Trophoblast cell (in vitro differentiated cells and primary cell): ENCODE data around the gene MUCL3.

Experiments used
- DNase-seq, 2 donors: peaks; one replicate each; pipeline ENCODE4 v3.0.0-alpha.2; 2016
- H2AFZ ChIP-seq: 2 replicates; pipeline ENCODE4 v1.6.1; 2013; ENCODE audit warnings: low read length, moderate library complexity, mild to moderate bottlenecking; ENCODE audit not compliant: insufficient read depth, poor library complexity
- H2AK5ac ChIP-seq: 2 replicates; pipeline ENCODE4 v1.6.1; 2013; ENCODE audit warnings: mild to moderate bottlenecking, low read length
- H2BK120ac ChIP-seq: 2 replicates; pipeline ENCODE4 v1.6.1; 2013; ENCODE audit warnings: low read length, mild to moderate bottlenecking, moderate library complexity; ENCODE audit not compliant: insufficient read depth, poor library complexity
- H2BK12ac ChIP-seq: 2 replicates; pipeline ENCODE4 v1.6.1; 2013; ENCODE audit warnings: mild to moderate bottlenecking, low read length, moderate library complexity
- H2BK5ac ChIP-seq: 2 replicates; pipeline ENCODE4 v1.6.1; 2013; ENCODE audit warnings: low read length, low read depth, moderate library complexity, mild to moderate bottlenecking; ENCODE audit not compliant: poor library complexity
- H3K14ac ChIP-seq: 2 replicates; pipeline ENCODE4 v1.6.1; 2013; ENCODE audit warnings: mild to moderate bottlenecking, low read length
- H3K18ac ChIP-seq: 2 replicates; pipeline ENCODE4 v1.6.1; 2013; ENCODE audit warnings: mild to moderate bottlenecking, low read length
- H3K23ac ChIP-seq: 2 replicates; pipeline ENCODE4 v1.6.1; 2013; ENCODE audit warnings: low read length
- H3K27ac ChIP-seq: 2 replicates; pipeline ENCODE4 v1.5.1; 2013; ENCODE audit warnings: low read depth, mild to moderate bottlenecking, inconsistent platforms, low read length, moderate library complexity
- H3K27me3 ChIP-seq: 2 replicates; pipeline ENCODE4 v1.6.1; 2013; ENCODE audit warnings: inconsistent platforms, mild to moderate bottlenecking, low read length, moderate library complexity; ENCODE audit not compliant: insufficient read depth
- H3K36me3 ChIP-seq, 2 experiments: 1 replicate in 1 of 2; 2 replicates in 1 of 2; pipeline ENCODE4 v1.6.1; 2013; ENCODE audit warnings: low read length in 2 of 2, mild to moderate bottlenecking in 2 of 2, moderate library complexity in 1 of 2; ENCODE audit not compliant: insufficient read depth in 2 of 2, control insufficient read depth in 1 of 2
- H3K4ac ChIP-seq: 2 replicates; pipeline ENCODE4 v1.6.1; 2013; ENCODE audit warnings: low read depth, mild to moderate bottlenecking, low read length, moderate library complexity
- H3K4me1 ChIP-seq, 2 experiments: 1 replicate in 1 of 2; 2 replicates in 1 of 2; pipeline ENCODE4 v1.6.1; 2013; ENCODE audit warnings: low read length in 2 of 2, mild to moderate bottlenecking in 2 of 2, moderate library complexity in 1 of 2; ENCODE audit not compliant: insufficient read depth in 2 of 2, control insufficient read depth in 1 of 2
- H3K4me2 ChIP-seq: 2 replicates; pipeline ENCODE4 v1.6.1; 2013; ENCODE audit warnings: inconsistent platforms, mild to moderate bottlenecking, low read length, moderate library complexity
- H3K4me3 ChIP-seq: 2 replicates; pipeline ENCODE4 v1.5.1; 2013; ENCODE audit warnings: mild to moderate bottlenecking, low read depth, low read length, inconsistent platforms
- H3K79me1 ChIP-seq: one replicate; pipeline ENCODE4 v1.6.1; 2013; ENCODE audit warnings: low read length
- H3K79me2 ChIP-seq: 2 replicates; pipeline ENCODE4 v1.6.1; 2013; ENCODE audit warnings: low read length, mild to moderate bottlenecking; ENCODE audit not compliant: control insufficient read depth, insufficient read depth, poor library complexity
- H3K9ac ChIP-seq: 2 replicates; pipeline ENCODE4 v1.6.1; 2013; ENCODE audit warnings: mild to moderate bottlenecking, low read length
- H3K9me3 ChIP-seq: 2 replicates; pipeline ENCODE4 v1.6.1; 2013; ENCODE audit warnings: low read depth, mild to moderate bottlenecking, control low read depth, inconsistent platforms, low read length; ENCODE audit not compliant: insufficient read depth
- H4K12ac ChIP-seq: 2 replicates; pipeline ENCODE4 v1.6.1; 2013; ENCODE audit warnings: low read depth, mild to moderate bottlenecking, low read length, moderate library complexity
- H4K8ac ChIP-seq: 2 replicates; pipeline ENCODE4 v1.6.1; 2013; ENCODE audit warnings: low read depth, mild to moderate bottlenecking, low read length, moderate library complexity
- H4K91ac ChIP-seq: one replicate; pipeline ENCODE4 v1.6.1; 2013; ENCODE audit warnings: low read depth, mild to moderate bottlenecking, low read length, moderate library complexity
- WGBS: extraction: QIAGEN DNeasy Blood & Tissue Kit; methylation state at CpG from one replicate; pipeline ENCODE4 v1.1.7; 2013; ENCODE audit warnings: missing lambda C conversion rate; ENCODE audit not compliant: insufficient read length, insufficient coverage; ENCODE audit errors: extremely low coverage; 5-methylcytosine and 5-hydroxymethylcytosine counted together

Gene MUCL3

DNA sequence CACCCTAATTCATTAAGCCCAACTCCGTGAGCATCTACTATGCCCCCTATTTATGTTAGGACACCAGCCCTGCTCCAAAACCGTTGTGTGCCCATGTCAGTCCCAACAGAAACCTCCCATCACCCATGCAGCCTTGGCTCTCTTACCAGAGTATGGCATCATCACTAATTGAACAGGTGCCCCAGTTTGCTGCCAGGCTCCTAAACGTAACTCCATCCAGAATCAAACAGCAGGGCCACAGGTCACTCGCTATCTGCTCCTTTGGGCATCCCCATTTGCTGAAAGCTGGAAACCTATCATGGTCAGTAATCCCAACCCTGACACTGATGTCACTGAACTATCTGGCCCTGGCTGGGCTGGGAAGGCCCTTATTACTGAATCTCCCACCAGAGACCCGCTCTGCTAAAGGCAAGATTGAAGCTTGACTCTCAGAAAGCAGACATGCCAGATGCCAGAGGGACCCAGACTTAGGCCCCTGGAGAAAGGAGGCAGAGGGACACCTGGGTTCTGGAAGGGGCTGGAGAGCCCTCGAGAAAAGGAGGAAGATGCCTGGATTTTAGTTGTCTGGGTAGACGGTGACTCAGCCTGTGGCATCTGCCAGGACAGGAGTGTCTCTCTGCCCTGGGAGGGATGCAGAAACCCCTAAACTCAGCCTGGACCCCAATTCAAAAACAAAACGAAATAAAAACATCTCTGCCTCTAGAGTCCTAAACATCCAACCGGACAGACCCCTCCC is 14.0 kb downstream of the MUCL3 start:
- Histone ChIP-seq H3K4me1 (peaks cover 7 to 15% of the 10 kb centered on the region in 2 experiments), H4K12ac (no peak overlapping the region), H2BK12ac (no peak overlapping the region), H4K8ac (no peak overlapping the region), H2AFZ (no peak overlapping the region), H3K4me2 (peak overlapping the region; percentile 69), H2AK5ac (no peak overlapping the region), H3K4ac (no peak overlapping the region), H3K14ac (no peak overlapping the region), H3K27ac (no peak overlapping the region), H3K79me2 (no peaks in the 10 kb centered on the region), H3K27me3 (peaks cover 10% of the 10 kb centered on the region), H3K23ac (no peak overlapping the region), H3K9me3 (peaks cover 7% of the 10 kb centered on the region), H3K4me3 (no peak overlapping the region), H2BK120ac (no peak overlapping the region), H3K36me3 (no peaks in the 10 kb centered on the region), H3K9ac (no peak overlapping the region), H4K91ac (no peak overlapping the region), H2BK5ac (no peak overlapping the region), H3K79me1 (no peaks in the 10 kb centered on the region), H3K18ac (no peak overlapping the region)
- no peak for DNase-seq
- WGBS, result no CpG with 5 or more reads among the region's 9 CpGs

DNA sequence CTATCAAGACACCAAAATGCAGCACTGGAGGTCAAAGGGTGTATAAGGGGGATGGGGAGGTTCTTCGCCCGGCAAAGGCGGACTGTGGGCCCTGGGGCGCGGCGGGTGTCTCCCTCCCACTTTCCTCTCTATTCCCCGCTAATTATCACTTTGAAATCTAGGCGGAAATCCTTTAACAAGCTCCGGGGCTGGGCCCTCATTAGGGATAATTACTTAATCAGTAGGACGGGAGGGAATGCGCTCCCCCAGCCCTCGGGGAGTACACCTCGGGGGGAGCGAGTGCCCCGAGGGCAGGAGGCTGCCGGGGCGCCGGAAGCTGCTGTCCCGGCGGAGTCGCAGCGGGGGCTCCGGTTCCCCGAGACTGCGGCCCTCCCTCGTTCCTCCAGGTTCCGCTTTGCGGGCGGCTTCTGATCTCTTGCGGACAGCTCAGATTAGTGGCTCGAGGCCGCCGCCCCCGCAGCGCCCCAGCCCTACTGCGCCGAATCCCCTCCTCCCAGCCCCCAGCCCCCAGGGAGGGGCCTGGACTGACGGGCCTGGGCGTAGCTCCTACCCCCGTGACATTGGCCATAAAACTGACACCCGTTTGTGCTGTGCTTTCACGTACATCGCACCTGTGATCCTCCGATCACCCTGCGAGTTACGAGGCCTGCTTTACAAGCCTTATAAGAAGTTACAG is 14.7 kb downstream of the MUCL3 start:
- H4K12ac ChIP-seq, result no peak overlapping the region
- H3K9ac ChIP-seq, result no peak overlapping the region
- no peak overlapping the region for H2BK5ac ChIP-seq
- no peak overlapping the region for H3K14ac ChIP-seq
- H4K8ac ChIP-seq, result no peak overlapping the region
- no peak overlapping the region for H4K91ac ChIP-seq
- H3K79me1 ChIP-seq, result no peaks in the 10 kb centered on the region
- no peak overlapping the region for H3K23ac ChIP-seq
- peaks cover 10% of the 10 kb centered on the region for H3K27me3 ChIP-seq
- H2AK5ac ChIP-seq, result no peak overlapping the region
- H2BK12ac ChIP-seq, result no peak overlapping the region
- no peak overlapping the region for H3K27ac ChIP-seq
- H3K9me3 ChIP-seq, result peaks cover 3% of the 10 kb centered on the region
- no peak overlapping the region for H3K4ac ChIP-seq
- no peaks in the 10 kb centered on the region for H3K36me3 ChIP-seq
- H2BK120ac ChIP-seq, result no peak overlapping the region
- no peak overlapping the region for H3K18ac ChIP-seq
- peak overlapping the region; percentile 37 for H3K4me3 ChIP-seq
- H3K4me1 ChIP-seq, result peaks cover 7 to 15% of the 10 kb centered on the region in 2 experiments
- no CpG with 5 or more reads among the region's 46 CpGs for WGBS
- H2AFZ ChIP-seq, result no peak overlapping the region
- H3K79me2 ChIP-seq, result no peaks in the 10 kb centered on the region
- peak; percentile 4 to 8 for DNase-seq
- peak overlapping the region; percentile 69 for H3K4me2 ChIP-seq

DNA sequence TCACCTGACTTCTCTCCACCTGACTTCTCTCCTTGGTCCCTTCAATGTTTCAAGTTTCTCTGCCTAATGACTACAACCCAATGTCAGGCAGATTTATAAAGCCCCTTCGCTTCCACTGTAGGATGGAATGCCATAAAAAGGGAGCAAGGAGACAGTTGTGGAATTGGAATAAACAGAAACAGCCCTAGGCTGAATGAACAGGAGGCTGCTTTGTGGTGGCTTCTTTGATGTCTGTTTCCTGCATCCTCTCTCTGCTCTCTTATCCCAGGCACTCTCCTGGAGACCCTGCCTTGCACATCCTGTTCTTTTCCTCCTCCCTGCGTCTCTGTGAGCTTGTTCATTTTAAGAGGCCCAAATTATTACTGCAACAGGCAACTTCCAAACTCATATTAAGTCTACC is 16.9 kb downstream of the MUCL3 start:
- no peak overlapping the region for H2BK12ac ChIP-seq
- H2AK5ac ChIP-seq, result no peak overlapping the region
- H2BK120ac ChIP-seq, result no peak overlapping the region
- no peak overlapping the region for H3K14ac ChIP-seq
- H3K18ac ChIP-seq, result no peak overlapping the region
- no peaks in the 10 kb centered on the region for H3K9me3 ChIP-seq
- H3K36me3 ChIP-seq, result no peaks in the 10 kb centered on the region
- no peak overlapping the region for H3K4me2 ChIP-seq
- H3K27ac ChIP-seq, result no peak overlapping the region
- H4K91ac ChIP-seq, result no peak overlapping the region
- no peak for DNase-seq
- H3K4me1 ChIP-seq, result peaks cover 7 to 15% of the 10 kb centered on the region in 2 experiments
- no peak overlapping the region for H4K12ac ChIP-seq
- H3K79me2 ChIP-seq, result no peaks in the 10 kb centered on the region
- H3K27me3 ChIP-seq, result peaks cover 9% of the 10 kb centered on the region
- no CpG with 5 or more reads among the region's 2 CpGs for WGBS
- no peak overlapping the region for H3K4me3 ChIP-seq
- no peak overlapping the region for H3K4ac ChIP-seq
- H3K23ac ChIP-seq, result no peak overlapping the region
- H3K79me1 ChIP-seq, result no peaks in the 10 kb centered on the region
- no peak overlapping the region for H2BK5ac ChIP-seq
- H2AFZ ChIP-seq, result no peak overlapping the region
- no peak overlapping the region for H4K8ac ChIP-seq
- no peak overlapping the region for H3K9ac ChIP-seq

DNA sequence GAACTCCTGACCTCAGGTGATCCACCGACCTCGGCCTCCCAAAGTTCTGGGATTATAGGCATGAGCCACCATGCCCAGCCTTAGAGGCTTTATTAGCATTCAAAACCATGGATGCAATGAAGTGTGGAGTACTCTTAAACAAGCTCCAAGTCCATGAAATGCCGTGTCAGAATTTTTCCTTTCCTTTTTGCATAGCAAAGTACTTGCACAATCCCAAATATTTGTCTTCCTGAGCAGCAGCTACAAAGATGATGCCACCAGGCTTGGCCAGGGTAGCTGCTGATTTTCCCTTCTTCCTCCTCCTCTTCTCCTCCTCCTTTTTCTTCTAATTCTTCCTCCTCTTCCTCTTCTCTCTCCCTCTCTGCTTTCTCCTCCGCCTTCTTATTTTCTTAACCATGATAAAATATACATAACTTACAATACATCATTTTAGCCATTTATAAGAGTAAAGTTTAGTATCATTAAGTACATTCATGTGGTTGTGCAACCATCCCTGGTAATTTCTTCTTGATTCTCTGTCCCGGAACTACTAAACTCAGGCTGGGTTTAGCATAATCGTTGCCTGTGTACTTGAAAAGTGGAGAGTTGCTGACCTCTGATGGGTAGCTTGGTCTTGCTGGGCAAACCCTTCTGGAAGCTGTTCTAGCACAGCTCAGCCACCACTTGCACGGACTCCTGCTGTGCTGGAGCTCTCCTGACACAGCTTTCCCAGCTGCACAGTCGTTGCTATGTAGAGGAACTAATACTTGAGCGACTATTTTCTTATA is 20.3 kb downstream of the MUCL3 start:
- 90% methylated on average over 1 of the region's 9 CpGs for WGBS
- Histone ChIP-seq H2AK5ac (no peak overlapping the region), H4K8ac (no peak overlapping the region), H3K18ac (no peak overlapping the region), H3K4me3 (no peak overlapping the region), H3K4me1 (peaks cover 3% of the 10 kb centered on the region in 2 experiments), H4K91ac (no peak overlapping the region), H3K27ac (no peak overlapping the region), H2AFZ (no peak overlapping the region), H3K36me3 (no peaks in the 10 kb centered on the region), H3K14ac (no peak overlapping the region), H3K4me2 (no peak overlapping the region), H3K9ac (no peak overlapping the region), H2BK120ac (no peak overlapping the region), H2BK12ac (no peak overlapping the region), H3K79me1 (no peaks in the 10 kb centered on the region), H3K9me3 (peaks cover 5% of the 10 kb centered on the region), H3K79me2 (no peaks in the 10 kb centered on the region), H2BK5ac (no peak overlapping the region), H3K4ac (no peak overlapping the region), H3K23ac (no peak overlapping the region), H4K12ac (no peak overlapping the region), H3K27me3 (no peaks in the 10 kb centered on the region)
- peak in 1 of 2 donors; percentile 45 for DNase-seq
